ENCODE data around the gene CCDC88B.

The CCDC88B gene

GRCh38 chr11:64344787-64345186 is 4.8 kb downstream of the CCDC88B start:
- DNase-seq (ENCODE audit: low read depth in 1 of 2, low spot score in 1 of 2), result no peak

GRCh38 chr11:64347193-64347867 is 7.3 kb downstream of the CCDC88B start:
- no peak for TF ChIP-seq JUND (IDR thresholded peaks at IDR 0.05; ENCODE audit: low read depth)
- in situ Hi-C loops (cut with HindIII; ENCODE audit: low pct_unique_long_range_greater_than_20kb, low sequenced_read_pairs), result no loop called here
- DNase-seq (ENCODE audit: low read depth in 1 of 2, low spot score in 1 of 2), result no peak

More at GRCh38 chr11:64344787-64345186, 4.8 kb downstream of the CCDC88B start:
- no peak for TF ChIP-seq JUND (IDR thresholded peaks at IDR 0.05; ENCODE audit: low read depth)
- in situ Hi-C loops (cut with HindIII; ENCODE audit: low pct_unique_long_range_greater_than_20kb, low sequenced_read_pairs), result no loop called here

- in situ Hi-C loops (cut with HindIII; ENCODE audit: low pct_unique_long_range_greater_than_20kb, low sequenced_read_pairs), result no loop called here
- no peak for DNase-seq (ENCODE audit: low read depth in 1 of 2, low spot score in 1 of 2)
Measured at GRCh38 chr11:64348383-64349024, 8.5 kb downstream of the CCDC88B start.

GRCh38 chr11:64349025-64349387 is 9.0 kb downstream of the CCDC88B start:
- in situ Hi-C loops (cut with HindIII; ENCODE audit: low pct_unique_long_range_greater_than_20kb, low sequenced_read_pairs), result no loop called here

More at GRCh38 chr11:64348383-64349024, 8.5 kb downstream of the CCDC88B start:
- no peak for TF ChIP-seq JUND (IDR thresholded peaks at IDR 0.05; ENCODE audit: low read depth)

GRCh38 chr11:64349404-64349803 is 9.4 kb downstream of the CCDC88B start:
- TF ChIP-seq JUND (IDR thresholded peaks at IDR 0.05; ENCODE audit: low read depth), result no peak
- no peak for DNase-seq (ENCODE audit: low read depth in 1 of 2, low spot score in 1 of 2)
- in situ Hi-C loops (cut with HindIII; ENCODE audit: low pct_unique_long_range_greater_than_20kb, low sequenced_read_pairs), result no loop called here

More at GRCh38 chr11:64349025-64349387, 9.0 kb downstream of the CCDC88B start:
- no peak for DNase-seq (ENCODE audit: low read depth in 1 of 2, low spot score in 1 of 2)
- TF ChIP-seq JUND (IDR thresholded peaks at IDR 0.05; ENCODE audit: low read depth), result no peak

- in situ Hi-C loops (cut with HindIII; ENCODE audit: low pct_unique_long_range_greater_than_20kb, low sequenced_read_pairs), result no loop called here
- no peak for DNase-seq (ENCODE audit: low read depth in 1 of 2, low spot score in 1 of 2)
Measured at GRCh38 chr11:64351136-64351631, 11.2 kb downstream of the CCDC88B start.

GRCh38 chr11:64352099-64352994 is 12.3 kb downstream of the CCDC88B start:
- in situ Hi-C loops (cut with HindIII; ENCODE audit: low pct_unique_long_range_greater_than_20kb, low sequenced_read_pairs), result no loop called here
- TF ChIP-seq JUND (IDR thresholded peaks at IDR 0.05; ENCODE audit: low read depth), result no peak

More at GRCh38 chr11:64351136-64351631, 11.2 kb downstream of the CCDC88B start:
- TF ChIP-seq JUND (IDR thresholded peaks at IDR 0.05; ENCODE audit: low read depth), result no peak

GRCh38 chr11:64352995-64353714 is 13.2 kb downstream of the CCDC88B start:
- in situ Hi-C loops (cut with HindIII; ENCODE audit: low pct_unique_long_range_greater_than_20kb, low sequenced_read_pairs), result no loop called here
- DNase-seq (ENCODE audit: low read depth in 1 of 2, low spot score in 1 of 2), result no peak
- no peak for TF ChIP-seq JUND (IDR thresholded peaks at IDR 0.05; ENCODE audit: low read depth)

More at GRCh38 chr11:64352099-64352994, 12.3 kb downstream of the CCDC88B start:
- no peak for DNase-seq (ENCODE audit: low read depth in 1 of 2, low spot score in 1 of 2)

GRCh38 chr11:64353715-64354506 is 13.9 kb downstream of the CCDC88B start:
- no peak for DNase-seq (ENCODE audit: low read depth in 1 of 2, low spot score in 1 of 2)
- in situ Hi-C loops (cut with HindIII; ENCODE audit: low pct_unique_long_range_greater_than_20kb, low sequenced_read_pairs), result no loop called here
- no peak for TF ChIP-seq JUND (IDR thresholded peaks at IDR 0.05; ENCODE audit: low read depth)

GRCh38 chr11:64355078-64355940 is 15.3 kb downstream of the CCDC88B start:
- DNase-seq (ENCODE audit: low read depth in 1 of 2, low spot score in 1 of 2), result peak; percentile 82 to 97
- no peak for TF ChIP-seq JUND (IDR thresholded peaks at IDR 0.05; ENCODE audit: low read depth)
- in situ Hi-C loops (cut with HindIII; ENCODE audit: low pct_unique_long_range_greater_than_20kb, low sequenced_read_pairs), result no loop called here
